GDM1 (cell line): ENCODE data around the gene TRANK1.
"Not testable (repeated sequence)": the region's sequence is repeated elsewhere in the genome, so short reads cannot be mapped to it uniquely, and the experiment has no call there.

ENCODE experiments used
- DNase-seq: peaks from one replicate; lab custom pipeline; 2025; lab: John Stamatoyannopoulos, UW

Gene TRANK1

DNA sequence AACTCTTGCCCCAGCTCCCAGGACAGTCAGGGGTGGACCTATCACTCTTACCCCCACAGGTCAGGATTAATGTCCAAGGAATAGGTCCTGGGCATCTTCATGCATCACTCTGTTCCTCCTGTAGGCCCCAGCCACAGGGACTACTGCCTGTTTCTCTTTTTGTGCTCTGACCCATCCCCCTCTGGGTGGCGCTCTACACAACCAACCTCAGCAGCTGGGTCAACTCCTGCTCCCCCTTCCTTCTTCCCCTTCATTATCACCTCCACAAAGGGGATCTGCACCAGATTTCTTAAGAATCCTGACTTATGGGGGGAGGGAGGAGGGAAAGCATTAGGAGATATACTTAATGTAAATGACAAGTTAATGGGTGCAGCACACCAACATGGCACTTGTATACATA lies 12.2 kb upstream of the TRANK1 start:
- DNase-seq = no peak

DNA sequence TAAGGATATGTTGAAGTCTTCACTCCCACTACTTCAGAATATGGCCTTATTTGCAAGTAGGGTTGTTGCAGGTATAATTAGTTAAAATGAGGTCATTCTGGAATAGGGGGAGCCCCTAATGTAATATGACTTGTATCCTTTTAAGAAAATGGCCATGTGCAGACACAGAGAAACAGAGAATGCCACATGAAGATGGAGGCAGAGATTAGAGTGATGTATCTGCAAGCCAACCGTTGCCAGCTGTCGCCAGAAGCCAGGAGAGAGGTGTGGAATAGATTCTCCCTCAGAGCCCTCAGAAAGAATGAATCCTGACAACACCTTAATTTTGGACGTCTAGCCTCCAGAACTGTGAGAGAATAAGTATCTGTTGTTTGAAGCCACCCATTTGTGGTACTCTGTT lies 11.3 kb upstream of the TRANK1 start:
- DNase-seq = no peak

DNA sequence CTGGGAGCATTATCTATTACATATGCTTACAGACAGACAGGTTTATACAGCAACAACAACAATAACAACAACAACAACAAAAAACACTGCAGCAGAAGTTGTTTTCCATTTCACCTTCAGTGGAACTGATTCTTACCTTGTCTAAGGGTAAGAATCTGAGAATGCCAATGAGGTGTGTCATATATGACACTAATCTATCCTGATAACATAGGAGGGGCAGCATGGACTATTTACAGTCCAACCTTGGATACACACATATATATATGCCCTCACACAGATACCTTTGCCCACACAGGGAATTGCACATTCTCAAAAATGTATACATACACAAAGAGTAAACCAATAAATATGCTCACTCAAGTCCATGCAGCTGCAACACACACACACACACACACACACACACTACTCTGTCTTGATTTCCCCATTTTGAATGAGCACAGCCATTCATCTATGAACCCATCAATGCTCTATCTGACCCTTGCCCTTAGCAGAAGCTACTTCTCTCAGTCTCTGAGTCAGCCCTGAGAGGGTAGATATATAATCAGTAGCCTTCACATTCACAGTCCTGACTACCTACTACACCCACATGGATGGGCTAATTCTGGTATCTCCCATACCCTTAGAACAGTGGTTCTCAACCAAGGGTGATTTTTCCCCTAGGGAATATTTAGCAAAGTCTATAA lies 9.7 kb upstream of the TRANK1 start:
- no peak for DNase-seq

DNA sequence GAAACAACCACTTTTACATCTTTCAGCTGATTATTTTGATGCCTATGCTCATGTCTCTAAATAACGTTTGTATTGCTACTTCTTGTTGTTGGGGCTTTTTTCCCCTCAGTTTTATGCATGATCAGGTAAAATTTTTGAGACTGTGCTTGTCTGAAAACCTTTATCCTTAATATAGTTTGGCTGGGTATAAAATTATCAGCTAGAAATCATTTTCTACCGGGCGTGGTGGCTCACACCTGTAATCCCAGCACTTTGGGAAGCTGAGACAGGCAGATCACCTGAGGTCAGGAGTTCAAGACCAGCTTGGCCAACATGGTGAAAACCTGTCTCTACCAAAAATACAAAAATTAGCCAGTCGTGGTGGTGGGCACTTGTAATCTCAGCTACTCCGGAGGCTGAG lies 3.0 kb upstream of the TRANK1 start:
- DNase-seq = not testable (repeated sequence)

DNA sequence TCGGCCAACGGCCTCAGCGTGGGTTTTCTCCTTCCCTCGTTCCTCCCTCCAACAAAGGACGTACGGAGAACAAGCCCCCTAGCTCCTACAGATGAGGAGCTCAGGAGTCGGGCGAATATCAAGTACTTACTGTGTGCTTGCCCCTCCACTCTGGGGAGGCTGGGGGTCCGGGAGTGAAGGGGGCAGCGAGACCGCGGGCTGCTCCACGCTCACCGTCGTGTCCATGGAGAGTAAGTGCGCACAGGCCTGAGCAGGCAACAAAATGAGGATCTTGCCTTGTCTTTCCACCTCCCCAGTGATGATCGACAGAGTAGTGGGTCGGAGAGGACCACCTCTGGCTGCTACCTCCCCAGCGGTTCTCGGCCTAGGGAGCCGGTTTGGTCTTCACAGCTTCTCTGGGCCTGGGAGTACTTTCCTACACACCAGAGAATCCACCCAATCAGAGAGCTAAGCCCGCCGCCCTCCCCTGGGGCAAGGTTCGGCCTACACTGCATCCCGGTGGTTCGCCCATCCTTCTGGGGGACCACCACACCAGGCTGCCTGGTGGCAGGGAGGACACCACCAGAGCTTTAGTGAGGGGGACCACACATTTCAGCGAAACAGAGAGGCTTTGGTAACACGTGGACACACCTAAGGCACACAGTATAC lies 603 bp upstream of the TRANK1 start:
- no peak for DNase-seq

DNA sequence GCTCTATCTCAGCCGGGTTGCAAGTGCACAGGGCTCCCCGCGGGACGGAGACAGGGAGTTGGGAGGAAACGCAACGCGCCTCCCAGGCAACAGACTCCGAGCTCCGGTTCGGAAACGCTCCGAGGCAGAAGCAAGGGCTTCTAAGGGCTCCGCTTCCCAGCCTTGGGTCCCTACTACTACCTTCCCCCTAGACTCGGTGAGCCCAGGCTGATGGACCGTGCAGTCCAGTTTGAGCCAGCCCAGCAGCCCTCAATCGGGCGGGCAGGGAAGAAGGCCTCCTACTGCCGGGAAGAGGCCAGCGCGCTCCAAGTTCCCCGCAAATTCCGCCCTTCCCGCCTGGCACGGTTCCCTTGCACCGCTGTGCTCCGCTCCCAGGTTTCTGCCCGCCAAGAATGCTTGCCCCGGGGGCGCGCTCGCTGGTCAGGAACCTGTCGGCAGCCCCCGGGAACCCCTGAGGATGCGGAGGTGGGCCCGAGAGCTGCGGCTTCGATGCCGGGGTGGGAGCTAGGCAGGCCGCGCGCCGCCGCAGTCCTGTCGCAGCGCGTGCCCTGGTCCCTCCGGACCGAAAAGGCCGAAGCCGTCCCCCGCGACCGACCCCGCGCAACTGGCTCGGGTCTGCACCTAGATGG lies 728 bp downstream of the TRANK1 start:
- peak; percentile 39 for DNase-seq

DNA sequence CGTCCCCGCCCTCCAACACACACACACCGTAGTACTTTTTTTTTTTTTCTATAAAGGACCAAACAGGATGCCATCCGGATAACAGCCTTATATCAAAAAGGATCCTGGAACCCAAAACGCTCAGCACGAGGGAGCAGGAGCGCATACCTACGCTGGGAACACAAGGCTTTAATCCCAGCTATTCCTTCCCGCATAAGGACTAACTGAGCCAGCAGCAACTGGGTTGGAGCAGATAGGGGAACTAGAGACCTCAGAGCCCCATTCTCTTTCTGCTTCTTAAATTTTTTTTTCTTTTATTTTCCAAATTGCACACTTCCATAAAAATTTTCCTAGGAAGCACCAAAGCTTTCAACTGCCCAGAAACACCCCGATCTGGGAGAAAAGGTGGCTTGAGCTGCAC lies 1.3 kb downstream of the TRANK1 start:
- DNase-seq = no peak

DNA sequence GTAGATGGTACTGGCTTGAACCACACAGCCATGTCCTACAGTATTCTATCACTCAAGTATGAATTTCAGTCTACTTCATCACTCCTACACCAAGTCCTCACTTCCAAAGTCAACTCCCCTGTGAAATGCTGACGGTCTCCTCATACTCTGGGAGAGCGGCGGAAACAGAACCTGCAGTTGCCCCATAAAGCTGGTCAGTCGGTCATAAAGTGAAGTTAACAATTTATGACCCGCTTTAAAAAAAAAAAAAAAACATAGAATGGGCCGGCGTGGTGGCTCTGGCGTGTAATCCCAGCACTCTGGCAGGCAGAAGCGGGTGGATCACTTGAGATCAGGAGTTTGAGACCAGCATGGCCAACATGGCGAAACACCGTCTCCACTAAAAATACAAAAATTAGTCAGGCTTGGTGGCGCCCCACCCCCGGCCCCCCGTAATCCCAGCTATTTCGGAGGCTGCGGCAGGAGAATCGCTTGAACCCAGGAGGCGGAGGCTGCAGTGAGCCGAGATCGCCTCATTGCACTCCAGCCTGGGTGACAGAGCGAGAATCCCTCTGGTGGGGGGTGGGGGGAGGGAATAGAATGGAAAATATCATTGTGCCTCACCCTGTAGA lies 2.1 kb downstream of the TRANK1 start:
- no peak for DNase-seq

DNA sequence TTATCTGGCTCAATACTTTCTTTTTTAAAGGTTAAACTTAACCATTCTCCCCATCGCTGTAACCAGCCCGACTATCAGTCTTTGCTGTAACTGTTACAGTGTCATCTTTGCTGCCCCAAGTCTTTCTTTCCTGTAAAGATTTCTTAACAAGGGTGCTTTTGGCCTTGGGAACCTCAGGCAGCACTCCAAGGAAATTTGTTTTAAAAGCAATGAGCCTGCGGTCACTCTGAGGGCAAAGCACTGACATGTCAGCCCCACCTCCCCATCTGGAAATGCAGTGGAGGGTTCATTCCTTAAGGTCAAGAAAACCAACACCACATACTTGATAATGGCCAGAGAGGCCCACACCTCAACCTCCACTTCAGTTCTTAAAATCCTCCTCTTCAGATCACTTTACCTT lies 3.2 kb downstream of the TRANK1 start:
- DNase-seq = no peak

DNA sequence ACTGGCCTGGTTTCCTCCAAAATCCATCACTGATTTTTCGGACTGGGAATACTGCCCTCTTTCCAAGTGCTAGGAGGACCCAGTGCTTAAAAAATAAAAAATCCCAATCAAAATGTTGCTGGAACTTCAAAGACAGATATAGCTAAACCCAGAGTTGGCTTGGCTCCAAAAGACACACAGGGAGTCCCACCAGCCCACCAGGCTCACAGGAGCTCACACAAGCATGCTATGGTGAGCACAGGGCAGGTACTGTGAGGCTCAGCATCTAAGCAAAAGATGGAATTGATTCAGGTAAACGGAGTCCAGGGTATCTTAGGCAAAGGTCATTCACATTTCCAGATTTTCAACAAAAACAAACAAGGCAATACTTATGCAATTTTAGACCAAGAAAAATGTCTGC lies 3.7 kb downstream of the TRANK1 start:
- no peak for DNase-seq

DNA sequence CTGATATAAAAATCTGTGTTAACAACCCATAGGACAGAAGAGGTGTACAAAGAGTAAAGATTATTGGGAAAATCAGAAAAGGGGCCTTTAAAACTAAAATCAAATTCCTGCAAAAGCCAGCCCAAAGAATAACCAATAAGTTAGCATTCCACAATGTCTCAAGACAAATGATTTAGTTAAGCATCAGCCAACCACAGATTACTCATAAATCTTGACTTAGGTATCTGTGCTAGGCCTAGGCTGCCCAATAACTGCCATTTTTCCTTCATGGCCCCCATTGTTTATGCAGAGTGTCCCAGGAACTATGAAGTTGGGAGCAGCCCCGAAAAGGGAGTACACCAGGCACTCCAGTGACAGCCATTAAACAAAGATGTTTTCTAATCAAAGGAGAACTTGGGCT lies 7.4 kb downstream of the TRANK1 start:
- no peak for DNase-seq

DNA sequence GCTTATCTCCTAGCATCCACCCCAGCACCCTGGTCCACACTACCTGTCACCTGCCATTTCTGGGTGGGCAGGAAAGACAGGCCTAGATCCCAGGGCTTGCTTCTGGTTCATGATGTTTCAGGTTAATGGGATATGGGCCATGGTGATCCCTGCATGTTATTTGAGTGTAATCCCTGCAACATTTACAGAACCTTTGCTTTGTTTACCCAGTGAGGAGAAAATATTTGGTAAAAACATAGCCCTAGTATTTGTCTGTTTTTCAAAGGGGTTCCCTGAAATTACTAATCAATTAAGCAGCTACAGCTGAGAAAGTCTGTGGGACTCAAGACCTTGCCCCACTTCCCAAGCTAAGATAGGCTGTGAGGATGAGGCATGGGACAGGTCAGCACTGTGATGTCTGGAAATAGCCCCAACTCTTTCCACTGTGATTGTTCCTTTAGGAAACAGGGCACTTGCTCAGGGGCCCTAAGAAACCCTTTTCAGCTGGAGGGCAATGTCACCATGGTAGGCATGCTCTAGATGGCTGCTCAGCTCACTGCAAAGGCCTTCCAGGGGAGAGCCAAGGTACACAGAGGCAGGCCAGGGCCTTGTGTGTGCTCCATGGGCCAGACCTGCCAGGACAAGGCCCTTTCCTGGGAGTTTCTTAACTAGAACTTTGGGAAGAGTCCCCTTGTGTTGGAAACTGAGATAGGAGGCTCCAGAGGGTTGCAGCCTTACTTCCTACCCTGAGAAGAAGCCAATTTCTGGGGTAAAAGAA lies 11.1 kb downstream of the TRANK1 start:
- no peak for DNase-seq

DNA sequence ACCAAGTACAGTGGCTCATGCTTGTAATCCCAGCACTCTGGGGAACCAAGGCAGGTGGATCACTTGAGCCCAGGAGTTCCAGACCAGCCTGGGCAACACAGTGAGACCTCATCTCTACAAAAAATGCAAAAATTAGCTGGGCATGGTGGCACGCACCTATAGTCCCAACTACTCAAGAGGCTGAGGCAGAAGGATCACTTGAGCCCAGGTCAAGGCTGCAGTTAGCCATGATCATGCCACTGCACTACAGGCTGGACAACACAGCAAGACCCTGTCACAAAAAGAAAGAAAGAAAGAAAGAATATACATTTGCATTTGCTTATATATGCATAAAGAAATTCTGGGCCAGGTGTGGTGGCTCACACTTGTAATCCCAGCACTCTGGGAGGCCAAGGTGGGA lies 13.4 kb downstream of the TRANK1 start:
- not testable (repeated sequence) for DNase-seq

DNA sequence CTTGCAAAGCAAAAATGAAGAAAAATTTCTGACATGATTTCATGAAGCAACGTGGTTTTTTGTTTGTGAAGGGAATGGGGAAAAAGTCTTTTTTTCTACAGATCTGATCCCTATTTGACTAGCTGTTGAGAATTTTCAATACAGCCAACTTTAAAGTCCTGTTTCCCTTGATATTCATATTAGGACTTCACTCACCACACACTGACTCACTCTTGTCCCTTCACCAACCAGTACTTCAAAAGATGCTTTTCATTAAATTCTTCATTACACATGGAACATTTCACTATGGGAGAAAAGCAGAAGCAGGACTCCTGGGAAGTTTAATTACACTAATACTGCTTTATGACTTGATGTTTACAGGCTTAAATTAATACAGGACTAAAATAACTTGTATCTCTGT lies 16.6 kb downstream of the TRANK1 start:
- DNase-seq = no peak

DNA sequence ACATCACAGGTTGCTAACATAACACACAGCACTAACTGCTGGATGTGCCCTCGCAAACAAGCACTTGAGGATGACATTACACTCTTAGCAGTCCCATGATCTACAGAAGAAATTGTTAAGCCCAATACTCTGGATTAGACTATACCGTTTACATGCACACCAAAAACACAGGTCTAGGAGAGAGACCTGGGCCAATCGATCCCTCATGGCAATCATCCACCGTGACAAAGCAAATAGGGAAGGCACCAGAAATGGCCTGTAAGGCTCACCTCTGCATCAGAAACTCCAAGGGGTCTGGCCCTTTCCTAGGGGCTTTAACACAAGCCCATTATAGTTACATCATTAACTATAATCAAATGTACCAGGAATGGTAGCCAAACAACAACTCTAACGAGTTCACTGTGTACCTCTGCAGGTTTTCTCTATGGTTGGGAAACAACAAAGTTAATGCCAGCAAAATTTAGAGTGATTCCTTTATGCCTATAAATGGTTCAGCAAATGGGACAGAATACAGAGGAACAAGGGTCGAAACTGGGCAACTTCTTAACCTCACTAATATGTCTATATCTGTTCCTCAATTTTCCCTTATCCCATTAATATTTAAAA lies 18.5 kb downstream of the TRANK1 start:
- DNase-seq = no peak

DNA sequence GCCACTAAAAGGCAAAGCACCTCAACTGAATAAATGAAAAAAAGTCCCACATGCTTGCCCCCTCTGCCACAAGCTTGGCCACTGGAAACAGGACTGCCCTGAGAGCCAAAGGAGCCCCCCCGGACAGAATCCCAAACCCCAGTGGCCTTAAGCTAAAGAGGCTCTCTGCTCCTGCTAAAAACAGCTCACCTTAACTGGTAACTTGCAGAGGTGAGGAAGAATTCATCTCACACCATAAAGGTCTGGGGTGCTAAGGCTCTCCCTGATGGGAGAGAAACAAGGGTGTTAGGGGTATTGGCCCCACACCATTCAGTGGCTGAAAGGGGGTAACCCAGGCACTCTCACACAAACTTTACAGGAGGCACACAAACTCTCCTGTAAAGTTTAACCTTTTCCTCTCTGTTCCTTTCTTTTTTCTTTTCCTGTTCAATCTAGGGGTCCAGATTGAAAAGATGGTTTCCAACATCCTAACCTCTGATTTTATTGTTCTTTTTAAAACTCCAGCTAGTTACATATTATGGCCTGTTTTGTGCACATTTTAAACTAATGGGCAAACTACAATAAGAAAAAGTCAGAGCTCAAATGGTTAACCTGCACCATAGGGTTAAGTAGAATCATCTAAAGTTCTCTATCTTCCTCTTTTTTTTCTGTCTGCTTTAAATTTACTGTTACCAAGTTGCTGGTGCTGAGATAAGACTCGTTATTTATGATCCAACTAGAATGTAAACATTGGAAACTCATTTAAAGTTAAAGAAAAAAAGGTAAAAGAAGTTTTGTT lies 19.9 kb downstream of the TRANK1 start:
- no peak for DNase-seq

DNA sequence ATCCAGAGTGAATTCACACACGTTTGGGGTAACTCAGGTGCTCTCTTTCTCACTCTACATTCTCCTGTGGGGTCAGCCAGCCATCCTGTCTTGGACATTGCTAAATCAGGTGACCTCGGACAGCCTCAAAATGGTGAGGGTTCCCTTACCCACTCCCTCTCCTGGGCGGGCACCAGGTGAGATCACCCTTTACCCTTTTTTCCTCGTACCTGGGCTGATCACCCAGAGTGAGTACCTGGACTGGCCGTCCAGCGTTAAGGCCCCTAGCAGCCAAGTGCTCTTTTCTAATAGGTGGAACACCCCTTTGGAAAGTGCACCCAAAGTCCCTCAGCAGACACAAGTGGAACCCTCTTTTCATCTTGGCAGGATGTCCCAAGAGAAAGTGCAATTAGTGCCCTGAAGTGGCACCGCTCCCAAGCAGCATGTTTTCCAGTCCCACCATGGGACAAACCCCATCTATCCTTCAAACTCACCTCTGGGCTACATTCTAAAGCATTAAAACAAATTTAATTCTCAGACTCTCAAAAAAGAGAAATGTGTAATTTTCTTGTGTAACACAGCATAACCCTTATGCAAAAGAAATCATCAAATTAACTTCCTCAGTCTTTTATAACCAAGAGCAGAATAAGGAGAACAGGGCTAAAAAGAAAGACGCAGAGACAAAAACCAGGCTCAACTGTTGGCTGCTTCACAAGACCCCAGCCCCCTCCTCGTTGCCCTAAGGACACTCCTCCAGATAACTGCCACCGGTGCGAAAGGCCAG lies 20.7 kb downstream of the TRANK1 start:
- no peak for DNase-seq

DNA sequence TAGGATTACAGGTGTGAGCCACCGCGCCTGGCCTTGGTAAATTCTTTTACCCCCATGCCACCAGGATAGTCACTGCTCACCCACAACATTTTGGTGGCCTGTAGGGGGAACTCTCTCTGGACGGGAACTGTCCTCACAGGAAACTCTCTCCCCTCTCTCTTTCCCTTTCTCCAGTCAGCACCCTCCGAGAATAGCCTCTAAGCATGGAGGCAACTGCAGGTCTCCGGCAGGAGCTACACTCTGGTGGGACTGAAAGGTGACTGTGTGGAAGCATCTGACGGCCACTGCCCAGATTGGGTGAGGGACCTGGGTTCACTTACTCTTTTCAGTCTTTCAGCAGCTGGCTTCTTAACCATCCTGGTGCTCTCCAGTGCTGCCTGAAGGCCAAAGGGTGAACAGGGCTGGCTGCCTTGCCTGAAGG lies 21.3 kb downstream of the TRANK1 start:
- DNase-seq = no peak

DNA sequence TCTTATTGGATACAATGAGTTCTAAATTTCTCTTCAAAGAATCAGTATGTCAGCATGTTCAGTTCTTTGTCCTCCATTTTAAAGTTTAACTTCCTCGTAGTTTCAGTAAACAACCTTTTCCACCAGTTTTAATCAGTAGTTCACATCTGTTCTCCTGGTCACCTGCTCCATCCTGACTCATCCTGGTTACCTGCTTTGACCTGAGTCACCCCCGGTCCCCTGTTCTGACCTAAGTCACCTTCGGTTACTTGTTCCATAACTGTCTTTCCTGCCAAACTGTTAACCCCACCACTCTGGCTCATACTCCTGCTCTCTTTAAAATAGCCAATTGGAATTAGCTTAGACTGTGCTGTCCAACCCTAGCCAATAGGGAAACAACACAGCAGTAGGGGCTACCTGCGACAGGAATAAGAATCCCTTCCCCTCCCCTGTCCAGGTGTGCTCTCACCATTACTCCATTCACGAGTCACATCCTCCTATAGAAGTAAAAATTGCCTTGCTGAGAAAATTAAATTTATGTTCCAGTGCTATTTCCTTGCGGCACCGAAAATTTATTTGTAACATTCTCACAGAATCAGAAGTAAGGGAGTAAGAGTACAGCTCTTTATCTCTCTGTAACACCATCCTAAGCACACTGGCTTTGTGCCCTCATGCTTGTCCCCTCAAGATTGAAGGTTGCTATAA lies 23.8 kb downstream of the TRANK1 start:
- DNase-seq = no peak
